Tibial artery (tissue), 4 donors: ENCODE measurements around the gene MACROD2.

Experiments used
- DNase-seq, 2 donors: peaks; one replicate each; pipeline ENCODE4 v3.0.0-alpha.2; 2019
- H3K27ac ChIP-seq, 2 donors: fragments of 200-600 bp; sonication (generic) in 1 of 2; 1 replicate in 1 of 2; 2 replicates in 1 of 2; pipeline ENCODE4 v1.5.1; 2018 to 2019; ENCODE audit warnings: mild to moderate bottlenecking in 1 of 2
- H3K27me3 ChIP-seq, 2 donors: fragments of 200-600 bp; sonication (generic) in 1 of 2; one replicate each; pipeline versions ENCODE4 v1.5.1 to v1.6.0; 2016 to 2019
- H3K36me3 ChIP-seq, 3 donors: fragments of 200-600 bp; sonication (generic) in 2 of 3; one replicate each; pipeline ENCODE4 v1.5.1; 2016 to 2019; ENCODE audit warnings: mild to moderate bottlenecking in 2 of 3
- H3K4me1 ChIP-seq, 4 donors: fragments of 200-600 bp; sonication (generic) in 2 of 4; 1 replicate in 3 of 4; 2 replicates in 1 of 4; pipeline ENCODE4 v1.5.1; 2016 to 2019
- H3K4me3 ChIP-seq, 2 donors: fragments of 200-600 bp; sonication (generic) in 1 of 2; 1 replicate in 1 of 2; 2 replicates in 1 of 2; pipeline ENCODE4 v1.5.1; 2018 to 2019; ENCODE audit warnings: mild to moderate bottlenecking in 2 of 2
- H3K9me3 ChIP-seq, 3 donors: fragments of 200-600 bp; sonication (generic) in 1 of 3; one replicate each; pipeline ENCODE4 v1.5.1; 2016 to 2019
- CTCF ChIP-seq, 2 experiments: fragments of 200-600 bp in 1 of 2; fragments of 450-650 bp in 1 of 2; IDR thresholded peaks; one replicate each; pipeline ENCODE4 v1.5.1; 2017 to 2019; ENCODE audit warnings: antibody characterized with exemption in 2 of 2, mild to moderate bottlenecking in 1 of 2, moderate library complexity in 1 of 2
- intact Hi-C: fragments of 100-400 bp; cut with DNase I; formaldehyde crosslinking; loops from one replicate; pipeline ENCODE4 v1.15.0; 2023; ENCODE audit warnings: low total_unique reads

The MACROD2 gene

GRCh38 chr20:14984768-14985622 is 989.7 kb downstream of the MACROD2 start:
- TF ChIP-seq CTCF (IDR thresholded peaks at IDR 0.05), result no peak
- intact Hi-C loops, result no loop called here
- Histone ChIP-seq H3K4me3 (no peak overlapping the region), H3K36me3 (no peaks in the 10 kb centered on the region), H3K4me1 (peaks cover 0 to 19% (median 8%) of the 10 kb centered on the region in 4 donors), H3K27ac (no peak overlapping the region), H3K27me3 (no peaks in the 10 kb centered on the region), H3K9me3 (peaks cover 0 to 8% (median 6%) of the 10 kb centered on the region in 3 donors)
- no peak for DNase-seq

- no peaks in the 10 kb centered on the region for H3K27me3 ChIP-seq
- H3K4me3 ChIP-seq, result no peak overlapping the region
- peaks cover 0 to 19% (median 8%) of the 10 kb centered on the region in 4 donors for H3K4me1 ChIP-seq
- H3K9me3 ChIP-seq, result peaks cover 0 to 8% (median 6%) of the 10 kb centered on the region in 3 donors
- no peak for DNase-seq
- no peak overlapping the region for H3K27ac ChIP-seq
- no peaks in the 10 kb centered on the region for H3K36me3 ChIP-seq
- intact Hi-C loops, result no loop called here
- no peak for TF ChIP-seq CTCF (IDR thresholded peaks at IDR 0.05)
Measured at GRCh38 chr20:14986026-14986655, 990.8 kb downstream of the MACROD2 start.

- Histone ChIP-seq H3K4me3 (no peak overlapping the region), H3K4me1 (peaks cover 0 to 19% (median 8%) of the 10 kb centered on the region in 4 donors), H3K36me3 (no peaks in the 10 kb centered on the region), H3K9me3 (peaks cover 0 to 8% (median 6%) of the 10 kb centered on the region in 3 donors), H3K27me3 (no peaks in the 10 kb centered on the region), H3K27ac (no peak overlapping the region)
- intact Hi-C loops, result no loop called here
- DNase-seq, result no peak
- no peak for TF ChIP-seq CTCF (IDR thresholded peaks at IDR 0.05)
Measured at GRCh38 chr20:14986656-14987055, 991.3 kb downstream of the MACROD2 start.

GRCh38 chr20:14989535-14990290 is 994.4 kb downstream of the MACROD2 start:
- peaks cover 0 to 17% (median 8%) of the 10 kb centered on the region in 4 donors for H3K4me1 ChIP-seq
- no peak for TF ChIP-seq CTCF (IDR thresholded peaks at IDR 0.05)
- no peaks in the 10 kb centered on the region for H3K9me3 ChIP-seq
- intact Hi-C loops, result no loop called here
- H3K27me3 ChIP-seq, result no peaks in the 10 kb centered on the region
- H3K4me3 ChIP-seq, result no peak overlapping the region
- H3K27ac ChIP-seq, result no peak overlapping the region
- H3K36me3 ChIP-seq, result no peaks in the 10 kb centered on the region
- DNase-seq, result no peak

- no peaks in the 10 kb centered on the region for H3K27me3 ChIP-seq
- H3K27ac ChIP-seq, result no peak overlapping the region
- no peaks in the 10 kb centered on the region for H3K9me3 ChIP-seq
- intact Hi-C loops, result no loop called here
- no peak for DNase-seq
- no peak for TF ChIP-seq CTCF (IDR thresholded peaks at IDR 0.05)
- peaks cover 0 to 6% (median 2%) of the 10 kb centered on the region in 4 donors for H3K4me1 ChIP-seq
- H3K4me3 ChIP-seq, result no peak overlapping the region
- no peaks in the 10 kb centered on the region for H3K36me3 ChIP-seq
Measured at GRCh38 chr20:14991023-14991422, 995.7 kb downstream of the MACROD2 start.
